Measurements from ENCODE around the gene DAZAP1.
"Not testable (repeated sequence)": the region's sequence is repeated elsewhere in the genome, so short reads cannot be mapped to it uniquely, and the experiment has no call there.

DAZAP1 gene

DNA sequence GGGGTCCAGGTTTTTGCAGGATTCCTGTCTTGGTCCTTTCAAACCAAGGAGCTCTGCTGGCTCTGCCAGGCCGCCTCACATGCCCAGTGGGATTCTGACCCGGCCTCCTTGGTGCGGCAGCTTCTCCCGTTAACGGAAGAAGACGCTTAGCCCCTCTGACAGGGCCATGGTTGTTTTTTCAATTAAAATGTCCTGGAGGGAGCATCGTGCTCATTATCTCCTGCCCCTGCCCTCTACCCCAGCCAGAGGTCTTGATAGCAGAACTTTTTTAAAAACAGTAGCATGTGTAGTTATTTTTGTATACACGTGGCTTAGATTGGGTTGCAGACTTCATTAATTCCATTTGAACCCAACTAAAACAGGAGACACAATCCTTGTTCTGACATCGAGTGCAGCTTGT lies 19.4 kb downstream of the DAZAP1 start:
- no peak for DNase-seq

GRCh38 chr19:1427221-1427920 lies 20.0 kb downstream of the DAZAP1 start:
- no peak for DNase-seq

- DNase-seq: no peak
Measured at GRCh38 chr19:1428738-1429391, 21.5 kb downstream of the DAZAP1 start.

GRCh38 chr19:1429750-1430149 lies 22.4 kb downstream of the DAZAP1 start:
- DNase-seq: no peak

DNA sequence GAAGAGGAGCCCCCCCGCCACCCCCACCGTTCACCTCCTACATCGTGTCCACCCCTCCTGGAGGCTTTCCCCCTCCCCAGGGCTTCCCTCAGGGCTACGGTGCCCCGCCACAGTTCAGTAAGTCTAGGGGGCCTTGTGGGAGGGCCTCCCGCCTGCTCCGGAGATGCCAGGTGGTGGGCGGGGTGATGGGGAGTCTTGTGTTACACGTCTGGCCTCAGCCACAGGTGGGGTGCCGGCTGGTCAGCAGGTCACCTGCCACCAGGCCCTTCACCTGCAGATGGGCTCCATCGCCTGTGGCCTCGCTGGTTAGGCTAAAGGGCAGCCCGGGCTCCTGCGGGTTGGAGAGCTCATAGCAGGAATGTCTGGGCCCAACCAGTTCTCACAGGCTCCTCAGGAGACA lies 22.9 kb downstream of the DAZAP1 start:
- DNase-seq: no peak

GRCh38 chr19:1431759-1432506 lies 24.5 kb downstream of the DAZAP1 start:
- no peak for DNase-seq

- no peak for DNase-seq
Measured at GRCh38 chr19:1432507-1432887, 25.1 kb downstream of the DAZAP1 start.

DNA sequence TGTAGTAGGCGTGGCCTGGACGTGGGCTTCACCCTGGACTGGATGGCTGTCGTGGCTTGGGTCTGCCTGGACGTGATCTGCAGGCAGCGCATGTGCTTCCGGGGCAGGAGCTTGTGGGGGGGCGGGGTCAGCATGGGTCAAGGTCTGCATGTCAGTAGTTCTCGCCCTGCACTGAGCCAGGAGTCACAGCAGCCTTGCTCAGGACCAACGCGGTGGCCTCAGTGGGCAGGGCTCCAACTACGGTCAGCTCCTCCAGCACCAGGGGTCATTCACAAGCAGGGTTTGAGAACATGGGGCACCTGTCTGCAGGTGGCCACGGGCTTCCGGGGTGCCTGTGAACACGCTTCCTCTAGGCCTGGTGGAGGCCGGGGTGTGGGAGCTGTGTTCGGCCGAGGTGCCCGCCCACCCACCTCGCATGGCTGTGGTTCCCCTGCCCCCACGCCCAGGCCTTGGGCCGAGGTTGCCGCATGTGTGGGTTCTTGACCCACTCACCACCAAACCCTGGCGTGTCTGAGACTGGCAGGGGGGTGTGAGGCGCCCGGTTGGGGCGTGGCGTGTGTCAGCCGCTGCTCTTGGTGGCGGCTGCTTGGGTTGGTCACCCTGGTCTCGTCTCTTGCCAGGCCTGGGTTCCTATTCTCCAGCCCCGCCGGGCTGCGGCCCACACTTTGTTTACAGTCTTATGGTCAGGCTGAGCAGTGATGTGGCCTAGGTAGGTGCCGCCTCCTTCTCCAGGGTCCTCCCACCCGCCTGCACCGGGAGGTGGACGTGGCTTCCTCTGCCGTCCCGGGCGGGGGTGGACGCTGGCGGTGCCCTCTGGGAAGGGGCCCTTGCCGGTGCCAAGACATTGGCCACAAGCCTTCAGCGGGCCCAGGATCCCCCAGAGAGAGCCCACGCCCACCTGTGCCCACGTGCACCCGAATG lies 26.0 kb downstream of the DAZAP1 start:
- DNase-seq: no peak

DNA sequence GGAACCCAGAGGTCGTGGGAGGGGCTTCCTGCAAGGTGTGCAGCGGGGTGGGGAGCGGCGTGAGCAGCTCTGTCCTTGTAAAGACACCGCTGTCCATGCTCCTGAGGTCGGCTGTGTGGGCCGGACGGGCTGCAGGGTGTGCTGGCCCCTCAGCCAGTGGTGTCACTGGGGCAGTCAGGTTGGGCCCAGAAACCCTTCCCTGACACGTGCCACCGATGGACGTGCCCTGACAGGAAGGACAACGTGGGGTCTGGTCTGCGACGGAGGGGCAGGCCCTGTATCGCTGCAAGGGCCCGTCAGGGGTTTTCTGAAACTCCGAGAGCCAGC lies 26.6 kb downstream of the DAZAP1 start:
- no peak for DNase-seq

GRCh38 chr19:1434577-1435060 lies 27.2 kb downstream of the DAZAP1 start:
- no peak for DNase-seq

DNA sequence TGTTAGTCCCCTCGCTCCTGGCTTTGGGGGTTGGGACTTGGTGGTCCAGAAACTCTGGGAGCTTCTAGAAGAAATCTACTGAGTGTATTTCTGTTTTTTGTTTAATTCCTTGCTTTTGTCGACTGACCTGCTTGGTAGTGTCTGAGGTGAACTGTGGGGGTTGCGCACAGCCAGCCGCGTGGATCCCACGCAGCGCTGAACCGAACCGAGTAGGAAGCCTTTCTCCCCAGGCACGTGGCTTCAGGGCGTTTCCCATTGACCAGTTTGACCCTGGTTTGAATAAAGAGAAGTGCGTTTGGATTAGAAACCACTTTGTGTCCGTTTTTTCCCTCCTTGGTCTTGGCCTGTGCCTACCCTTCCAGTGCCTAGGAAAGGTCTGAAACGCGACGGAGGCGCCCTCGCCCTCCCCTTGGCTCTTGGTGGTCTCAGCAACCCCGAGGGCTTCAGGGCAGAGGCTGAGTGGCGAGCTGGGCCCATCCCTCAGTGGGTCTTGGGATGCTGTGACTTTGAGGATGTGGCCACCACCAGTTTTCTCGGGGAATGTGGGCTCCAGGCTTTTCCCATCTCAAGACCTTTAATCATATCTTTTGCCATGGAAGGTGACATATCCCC lies 28.1 kb downstream of the DAZAP1 start:
- no peak for DNase-seq

DNA sequence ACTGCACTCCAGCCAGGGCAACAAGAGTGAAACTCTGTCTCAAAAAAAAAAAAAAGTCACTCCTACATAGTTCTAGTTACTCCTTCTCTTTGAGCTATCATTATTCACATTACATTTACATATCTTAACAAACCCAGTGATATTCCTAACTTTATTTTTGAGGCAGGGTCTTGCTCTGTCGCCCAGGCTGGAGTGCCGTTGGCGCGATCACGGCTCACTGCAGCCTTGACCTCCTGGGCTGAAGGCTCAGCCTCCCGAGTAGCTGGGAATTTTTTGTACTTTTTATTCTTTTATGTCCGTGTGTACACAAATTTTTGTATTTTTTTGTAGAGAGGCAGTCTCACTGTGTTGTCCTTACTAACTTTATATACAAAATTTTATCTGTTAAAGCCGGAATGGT lies 30.2 kb downstream of the DAZAP1 start:
- DNase-seq: no peak

GRCh38 chr19:1438035-1438932 lies 30.9 kb downstream of the DAZAP1 start, which contains the start of gene RPS15:
TSS of gene RPS15 (plus strand) at chr19:1438396. CDS start at chr19:1438426, 30 bp downstream.
- peak; percentile 97 for DNase-seq

DNA sequence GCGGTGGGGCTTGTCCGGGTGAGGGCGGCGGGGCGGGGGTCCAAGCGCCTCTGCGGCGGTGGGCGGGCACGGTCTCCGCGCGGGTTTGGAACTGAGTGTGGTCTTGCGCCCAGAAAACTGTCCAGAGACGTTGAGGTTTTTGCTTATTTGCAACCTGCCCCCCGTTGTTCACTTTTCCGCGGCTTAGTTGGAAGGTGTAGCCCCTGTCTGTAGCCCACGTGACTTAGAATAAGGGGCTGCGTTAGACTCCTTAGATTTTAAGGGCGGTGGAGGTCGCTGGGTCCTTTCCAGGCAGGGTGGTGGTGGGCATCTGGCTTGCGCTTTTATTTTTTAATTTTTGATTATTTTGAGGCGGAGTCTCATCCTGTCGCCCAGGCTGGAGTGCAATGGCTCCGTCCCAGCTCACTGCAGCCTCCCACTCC lies 31.6 kb downstream of the DAZAP1 start:
- no peak for DNase-seq

GRCh38 chr19:1439525-1440417 lies 32.4 kb downstream of the DAZAP1 start:
- DNase-seq: not testable (repeated sequence)

GRCh38 chr19:1440418-1440801 lies 33.0 kb downstream of the DAZAP1 start:
- DNase-seq: no peak

DNA sequence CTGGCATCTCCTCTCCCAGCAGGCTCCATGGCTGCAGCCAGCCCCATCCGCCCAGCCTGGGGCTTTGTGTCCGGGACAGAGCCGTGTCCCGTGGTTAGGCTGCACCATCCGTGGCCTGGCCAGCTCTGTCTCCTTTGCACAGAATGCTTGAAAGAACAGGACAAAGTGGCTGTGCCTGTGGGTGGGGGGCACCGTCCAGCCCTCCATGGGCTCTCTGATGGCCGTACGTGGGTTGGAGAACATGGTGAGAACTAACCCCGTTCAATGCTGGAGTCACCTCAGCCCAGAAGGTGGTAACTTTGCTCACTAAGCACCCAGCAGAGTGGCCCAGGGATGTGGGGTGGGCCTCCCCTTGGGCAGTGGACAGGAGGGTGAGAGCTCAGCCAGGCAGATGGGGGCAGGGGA lies 33.6 kb downstream of the DAZAP1 start:
- no peak for DNase-seq

- no peak for DNase-seq
Measured at GRCh38 chr19:1441677-1442438, 34.5 kb downstream of the DAZAP1 start.

- DNase-seq: peak; percentile 79
Measured at GRCh38 chr19:1445185-1445931, 38.0 kb downstream of the DAZAP1 start.
